K562 (cell line): ENCODE data around the gene KMT2D. TPM values are rescaled to one million over a fixed set of nuclear protein-coding genes. Genes with fewer than 3 reads are reported as not detected.

ENCODE experiments used
- CEBPG ChIP-seq, 3 experiments: fragments of 200-800 bp in 1 of 3; sonication (Bioruptor generic) in 1 of 3; sonication (generic) in 1 of 3; formaldehyde crosslinking in 1 of 3; IDR thresholded peaks in 2 of 3; conservative IDR thresholded peaks in 1 of 3; 2 replicates each; pipeline versions ENCODE4 v1.6.1 to v1.8.0; 2016 to 2022; ENCODE audit warnings: missing compliant biosample characterization in 2 of 3, missing genetic modification characterization in 2 of 3, mild to moderate bottlenecking in 1 of 3, missing genetic modification reagents in 1 of 3
- E2F4 ChIP-seq: sonication (generic); formaldehyde crosslinking; IDR thresholded peaks from 2 replicates; pipeline ENCODE4 v1.8.0; 2022; ENCODE audit warnings: mild to moderate bottlenecking, low read depth, missing genetic modification reagents
- ELF1 ChIP-seq: fragments of 200-800 bp; sonication (Bioruptor generic); IDR thresholded peaks from 2 replicates; pipeline ENCODE4 v1.6.1; 2016; ENCODE audit warnings: missing genetic modification characterization, missing compliant biosample characterization
- FOSL1 ChIP-seq: fragments of 200-800 bp; sonication (Bioruptor generic); conservative IDR thresholded peaks from 2 replicates; pipeline ENCODE4 v1.6.1; 2016; ENCODE audit warnings: missing genetic modification characterization, missing compliant biosample characterization
- MNT ChIP-seq, 2 experiments: fragments of 450-650 bp; conservative IDR thresholded peaks; 2 replicates each; pipeline ENCODE4 v1.6.1; 2017; ENCODE audit warnings: mild to moderate bottlenecking in 2 of 2, moderate library complexity in 2 of 2
- POLR2H ChIP-seq: IDR thresholded peaks from 2 replicates; pipeline ENCODE4 v1.6.1; 2016; ENCODE audit warnings: missing genetic modification characterization, low read depth, mild to moderate bottlenecking, control low read depth, missing compliant biosample characterization, moderate library complexity
- PRDM10 ChIP-seq: fragments of 450-650 bp; IDR thresholded peaks from 2 replicates; pipeline ENCODE4 v1.6.1; 2018; ENCODE audit not compliant: partially characterized antibody
- RB1 ChIP-seq: fragments of 450-650 bp; IDR thresholded peaks from 2 replicates; pipeline ENCODE4 v1.6.1; 2017; ENCODE audit warnings: low read depth, mild to moderate bottlenecking
- RCOR1 ChIP-seq, 2 experiments: IDR thresholded peaks; 2 replicates each; pipeline ENCODE4 v1.6.1; 2012; ENCODE audit warnings: low read depth in 2 of 2, low read length in 2 of 2, borderline replicate concordance in 1 of 2, improper control_type of control experiment in 1 of 2
- RFX5 ChIP-seq: IDR thresholded peaks from 2 replicates; pipeline ENCODE4 v1.6.1; 2011; ENCODE audit warnings: low read depth, mild to moderate bottlenecking, improper control_type of control experiment, low read length
- RNF219 ChIP-seq: fragments of 250-450 bp; sonication (Bioruptor Pico); IDR thresholded peaks from 2 replicates; pipeline ENCODE4 v1.5.0; 2022; ENCODE audit warnings: mild to moderate bottlenecking
- SRSF7 ChIP-seq: fragments of 200-400 bp; formaldehyde crosslinking; optimal IDR thresholded peaks from 2 replicates; pipeline ENCODE3; 2017; ENCODE audit warnings: mild to moderate bottlenecking, low read depth, low read length
- TFAM ChIP-seq: fragments of 250-450 bp; sonication (Bioruptor Pico); conservative IDR thresholded peaks from 2 replicates; pipeline ENCODE4 v1.5.0; 2021; ENCODE audit warnings: mild to moderate bottlenecking, moderate library complexity
- TRIM28 ChIP-seq: fragments of 450-650 bp; IDR thresholded peaks from 2 replicates; pipeline ENCODE4 v1.6.1; 2017
- ZNF23 ChIP-seq: fragments of 250-450 bp; sonication (Bioruptor Pico); IDR thresholded peaks from 2 replicates; pipeline ENCODE4 v1.4.0; 2020; ENCODE audit warnings: mild to moderate bottlenecking
- ZNF695 ChIP-seq: fragments of 450-650 bp; formaldehyde crosslinking; IDR thresholded peaks from 2 replicates; pipeline ENCODE4 v1.4.0; 2020; ENCODE audit warnings: mild to moderate bottlenecking, moderate library complexity
- ZNF778 ChIP-seq: fragments of 450-650 bp; formaldehyde crosslinking; IDR thresholded peaks from 2 replicates; pipeline ENCODE4 v1.4.0; 2020; ENCODE audit warnings: mild to moderate bottlenecking, moderate library complexity
- ZSCAN29 ChIP-seq: fragments of 450-650 bp; IDR thresholded peaks from 2 replicates; pipeline ENCODE4 v1.6.1; 2017
- polyA plus RNA-seq, 8 experiments: library from polyadenylated mRNA; depleted of rRNA in 4 of 8; stranded (reverse) in 5 of 8; unstranded in 3 of 8; fragments of >200 nt; fragmentation: Nextera tagmentation in 2 of 8; fragmentation: Illumina TruSeq in 1 of 8; extraction: Ambion mirVana in 2 of 8; extraction: Trizol in 1 of 8; gene quantifications; 2 replicates each; pipeline versions ENCODE4 v1.2.1 to v1.2.3, GENCODE V29; 2011 to 2014; ENCODE audit warnings: inconsistent platforms in 1 of 8, missing spikeins in 1 of 8
- total RNA-seq, 7 experiments: library from RNA; depleted of rRNA in 6 of 7; stranded (reverse); fragments of >200 nt in 6 of 7; fragmentation: Illumina TruSeq in 2 of 7; extraction: Trizol in 2 of 7; gene quantifications; 2 replicates each; pipeline versions ENCODE4 v1.2.1 to v1.2.3, GENCODE V29; 2011 to 2021; ENCODE audit warnings: low replicate concordance in 1 of 7

Gene KMT2D
- total and polyA plus RNA-seq, 9 of the 15 experiments (the other 6 are each of a cell fraction or from before 2014, with no cell fraction given) = 0.22 to 93.7 (median 13.7) TPM

- peak; percentile 17 for TF ChIP-seq PRDM10
- TF ChIP-seq ELF1 (tag) = no peak
- no peak for TF ChIP-seq ZNF23 (CRISPR knock-in tag)
- no peak for TF ChIP-seq RFX5
- no peak for TF ChIP-seq RNF219
- TF ChIP-seq RB1 = peak; percentile 49; the same call in 1 of the 2 replicates
- TF ChIP-seq FOSL1 (tag) = peak; percentile 53; the same call in 1 of the 2 replicates
- TF ChIP-seq TRIM28 = no peak
- TF ChIP-seq RCOR1 (IDR thresholded peaks at IDR 0.05; ENCODE audit: borderline replicate concordance in 1 of 2, low read depth in 2 of 2, low read length in 2 of 2) = peak; percentile 89 to 97
- no peak for TF ChIP-seq POLR2H (tag)
- TF ChIP-seq ZNF778 (CRISPR knock-in tag) = no peak
- peak in 1 of 2 experiments; percentile 65; a peak in 1 of 4 replicates for TF ChIP-seq MNT (conservative IDR thresholded peaks at IDR 0.05)
- TF ChIP-seq E2F4 = 0 out of 2 replicates have a peak, but pooled peaks have one; percentile 70
- TF ChIP-seq ZSCAN29 = no peak
- no peak for TF ChIP-seq CEBPG (CRISPR knock-in tag; IDR thresholded peaks at IDR 0.05)
- no peak for TF ChIP-seq CEBPG (tag; conservative IDR thresholded peaks at IDR 0.05 in 1 of 2, IDR thresholded peaks at IDR 0.05 in 1 of 2)
- TF ChIP-seq SRSF7 = no peak
- no peak for TF ChIP-seq ZNF695 (CRISPR knock-in tag)
- no peak for TF ChIP-seq TFAM
These were observed 29.5 kb upstream of the KMT2D start (continued) for GRCh38 chr12:49089821-49090773.
